Activated CD8-positive, alpha-beta T cell treated with anti-CD3 and anti-CD28 coated beads, Interleukin-2, amount 10 ng/mL, durations not matched to agents 7 days and 5 days (primary cell): Measurements from ENCODE around the gene PPP2R2C. TPM values are rescaled to one million over a fixed set of nuclear protein-coding genes. Genes with fewer than 3 reads are reported as not detected.

ENCODE experiments used
- ATAC-seq: fragments of 150-1000 bp; cut with Tn5 transposase; one replicate; pipeline ENCODE4 v1.10.0; 2021; ENCODE audit warnings: moderate library complexity
- CTCF ChIA-PET: fragments of 350-600 bp; sonication (Branson Sonifier 250); formaldehyde crosslinking; loops from one replicate; lab custom pipeline; 2021; ENCODE audit warnings: antibody characterized with exemption; lab: Charles Lee
- POLR2A ChIA-PET: fragments of 350-600 bp; sonication (Branson Sonifier 250); formaldehyde crosslinking; loops from one replicate; lab custom pipeline; 2021; ENCODE audit warnings: antibody characterized with exemption; lab: Charles Lee
- DNase-seq: peaks from one replicate; pipeline ENCODE4 v3.0.0-alpha.2; 2020
- H3K27ac Mint-ChIP-seq: one replicate; pipeline ENCODE4 v1.8.0; 2021; ENCODE audit warnings: mild to moderate bottlenecking, mixed read lengths
- H3K27me3 Mint-ChIP-seq: one replicate; pipeline ENCODE4 v1.8.0; 2021; ENCODE audit warnings: low read depth, mixed read lengths
- H3K36me3 Mint-ChIP-seq: one replicate; pipeline ENCODE4 v1.8.0; 2021; ENCODE audit warnings: low read depth, mixed read lengths
- H3K4me1 Mint-ChIP-seq: one replicate; pipeline ENCODE4 v1.8.0; 2021; ENCODE audit warnings: low read depth, mixed read lengths
- H3K4me3 Mint-ChIP-seq: one replicate; pipeline ENCODE4 v1.8.0; 2021; ENCODE audit warnings: mild to moderate bottlenecking, mixed read lengths
- H3K9me3 Mint-ChIP-seq: one replicate; pipeline ENCODE4 v1.8.0; 2022; ENCODE audit warnings: mixed read lengths; ENCODE audit not compliant: insufficient read depth
- total RNA-seq, 2 experiments: library from RNA; stranded (reverse); gene quantifications; one replicate each; pipeline ENCODE4 v1.2.3, GENCODE V29; 2021

Gene PPP2R2C
- total RNA-seq, 2 experiments from 2014 or later: not detected

DNA sequence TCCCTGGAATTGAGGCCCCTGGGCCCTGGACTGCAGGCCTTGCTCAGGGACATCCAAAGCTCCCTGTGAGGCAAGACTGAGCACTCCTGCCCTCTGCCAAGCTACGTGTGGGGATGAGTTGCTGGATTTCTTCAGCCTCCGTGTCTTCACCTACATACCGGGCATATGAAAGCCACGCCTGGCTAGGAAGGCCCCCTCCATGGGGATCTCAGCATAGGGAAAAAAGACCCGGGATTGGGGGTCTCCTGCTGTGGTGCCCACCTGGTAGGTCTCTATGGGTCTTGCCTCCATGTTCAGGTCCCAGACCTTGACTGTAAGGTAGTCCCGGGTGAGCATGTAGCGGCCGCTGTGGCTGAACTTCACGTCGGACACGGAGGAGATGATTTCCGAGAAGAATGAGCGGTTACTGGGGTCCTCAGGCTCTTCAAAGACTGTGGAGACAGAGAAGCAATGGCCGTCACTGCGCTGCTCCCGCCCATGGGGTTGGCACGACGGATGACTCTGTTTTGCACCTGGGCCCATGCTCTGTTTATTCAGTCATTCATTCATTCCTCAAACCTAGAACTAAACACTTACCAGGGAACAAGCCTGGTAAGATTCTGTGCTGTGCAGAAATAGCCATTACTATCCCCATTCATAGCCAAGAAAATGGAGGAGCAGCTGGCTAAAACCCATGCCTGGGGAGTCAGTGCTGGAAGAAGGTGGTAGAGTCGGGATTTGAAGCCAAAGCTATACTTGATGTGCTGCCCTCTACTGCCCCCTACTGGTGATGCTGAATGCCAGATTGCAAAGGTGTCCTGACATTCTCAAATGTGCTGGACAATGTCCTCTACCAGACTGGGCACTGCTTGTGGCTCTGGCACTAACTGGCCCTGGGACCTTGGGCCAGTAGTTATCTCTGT lies 138.9 kb downstream of the PPP2R2C start:
- Mint-ChIP-seq H3K4me1 (peaks cover 16% of the 10 kb centered on the region), H3K9me3 (peaks cover 4% of the 10 kb centered on the region), H3K36me3 (no peaks in the 10 kb centered on the region), H3K27me3 (peaks cover 18% of the 10 kb centered on the region), H3K27ac (no peak overlapping the region), H3K4me3 (no peak overlapping the region)
- CTCF ChIA-PET: interaction anchor here (0.7 to 15.4 kb wide), 6 partner anchors 18 to 82 kb away, joined by 3 to 226 read pairs (median 10); partner anchors contain the start of gene WFS1
- POLR2A ChIA-PET: no interaction called here
- DNase-seq: peak; percentile 35
- ATAC-seq: no peak

GRCh38 chr4:6332669-6333050 lies 139.8 kb downstream of the PPP2R2C start:
- ATAC-seq (no peak), DNase-seq (no peak)
- ChIA-PET CTCF (interaction anchor here (1.0 to 15.4 kb wide), 12 partner anchors 9 to 335 kb away, joined by 3 to 226 read pairs (median 6); partner anchors contain the start of gene WFS1), POLR2A (no interaction called here)
- Mint-ChIP-seq H3K36me3 (no peaks in the 10 kb centered on the region), H3K27me3 (peaks cover 14% of the 10 kb centered on the region), H3K9me3 (peaks cover 4% of the 10 kb centered on the region), H3K4me3 (no peak overlapping the region), H3K27ac (no peak overlapping the region), H3K4me1 (peaks cover 7% of the 10 kb centered on the region)

DNA sequence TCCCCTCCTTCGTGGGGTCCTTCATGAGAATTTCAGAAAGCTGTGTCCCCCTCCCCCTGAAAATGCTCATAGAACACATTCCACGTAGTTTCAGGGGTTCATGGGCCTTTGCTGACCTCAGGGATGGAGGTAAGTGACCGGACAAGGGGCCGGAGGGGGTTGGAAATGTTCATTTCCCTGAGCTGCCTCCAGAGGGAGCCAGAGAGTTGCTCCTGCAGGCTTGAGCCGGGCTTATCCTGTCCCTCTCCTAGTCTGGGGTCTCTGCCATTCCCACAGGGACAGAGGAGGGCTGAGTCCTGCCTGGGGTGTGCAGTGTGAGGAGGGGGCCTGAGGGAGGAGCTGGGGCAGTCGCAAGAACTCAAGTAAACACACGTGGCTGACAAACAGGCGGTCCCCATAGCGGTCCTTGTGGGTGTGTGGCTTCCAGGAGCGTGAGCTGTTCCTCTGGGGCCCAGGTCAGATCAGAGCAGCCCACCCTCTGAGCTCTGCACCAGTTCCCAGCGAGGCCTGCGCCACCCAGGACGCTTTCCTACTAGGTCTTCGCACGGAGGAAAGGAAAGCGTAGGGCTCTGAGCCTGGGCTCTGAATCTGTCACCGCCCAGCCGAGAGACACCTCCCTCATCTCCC lies 140.3 kb downstream of the PPP2R2C start:
- ChIA-PET POLR2A (no interaction called here), CTCF (interaction anchor here (1.0 to 15.4 kb wide), 16 partner anchors 9 to 335 kb away, joined by 3 to 226 read pairs (median 4); partner anchors contain the start of gene WFS1)
- H3K4me3 Mint-ChIP-seq: no peak overlapping the region
- peaks cover 11% of the 10 kb centered on the region for H3K27me3 Mint-ChIP-seq
- DNase-seq (peak; percentile 28), ATAC-seq (no peak)
- H3K9me3 Mint-ChIP-seq: peaks cover 4% of the 10 kb centered on the region
- H3K36me3 Mint-ChIP-seq: no peaks in the 10 kb centered on the region
- no peak overlapping the region for H3K27ac Mint-ChIP-seq
- H3K4me1 Mint-ChIP-seq: peaks cover 2% of the 10 kb centered on the region

GRCh38 chr4:6331468-6331867 lies 140.9 kb downstream of the PPP2R2C start:
- H3K9me3 Mint-ChIP-seq: peaks cover 4% of the 10 kb centered on the region
- no peak overlapping the region for H3K27ac Mint-ChIP-seq
- H3K4me1 Mint-ChIP-seq: no peaks in the 10 kb centered on the region
- no peak for ATAC-seq
- ChIA-PET POLR2A (no interaction called here), CTCF (interaction anchor here (0.8 to 15.4 kb wide), 18 partner anchors 8 to 354 kb away, joined by 3 to 226 read pairs (median 4); partner anchors contain the start of gene WFS1)
- H3K36me3 Mint-ChIP-seq: no peaks in the 10 kb centered on the region
- DNase-seq: no peak
- H3K4me3 Mint-ChIP-seq: no peak overlapping the region
- peaks cover 9% of the 10 kb centered on the region for H3K27me3 Mint-ChIP-seq

- Mint-ChIP-seq H3K27ac (no peak overlapping the region), H3K9me3 (peaks cover 4% of the 10 kb centered on the region), H3K4me3 (no peak overlapping the region), H3K4me1 (no peaks in the 10 kb centered on the region), H3K36me3 (no peaks in the 10 kb centered on the region), H3K27me3 (peaks cover 12% of the 10 kb centered on the region)
- ChIA-PET CTCF (interaction anchor here (0.8 to 15.4 kb wide), 18 partner anchors 11 to 354 kb away, joined by 3 to 226 read pairs (median 4); partner anchors contain the start of gene WFS1), POLR2A (no interaction called here)
- ATAC-seq (no peak), DNase-seq (peak; percentile 42)
These were observed 141.4 kb downstream of the PPP2R2C start for GRCh38 chr4:6331018-6331417.

GRCh38 chr4:6330384-6330767 lies 142.0 kb downstream of the PPP2R2C start:
- Mint-ChIP-seq H3K27me3 (peaks cover 15% of the 10 kb centered on the region), H3K36me3 (no peaks in the 10 kb centered on the region), H3K4me1 (no peaks in the 10 kb centered on the region), H3K4me3 (no peak overlapping the region), H3K27ac (no peak overlapping the region), H3K9me3 (peaks cover 4% of the 10 kb centered on the region)
- ChIA-PET POLR2A (no interaction called here), CTCF (interaction anchor here (1.1 to 15.4 kb wide), 13 partner anchors 8 to 353 kb away, joined by 3 to 226 read pairs (median 7); partner anchors contain the start of gene WFS1)
- no peak for DNase-seq
- ATAC-seq: no peak

- ATAC-seq (no peak), DNase-seq (no peak)
- ChIA-PET CTCF (interaction anchor here (1.1 to 15.4 kb wide), 9 partner anchors 9 to 332 kb away, joined by 3 to 226 read pairs (median 10); partner anchors contain the start of gene WFS1), POLR2A (no interaction called here)
- peaks cover 4% of the 10 kb centered on the region for H3K9me3 Mint-ChIP-seq
- H3K4me1 Mint-ChIP-seq: peaks cover 4% of the 10 kb centered on the region
- no peak overlapping the region for H3K4me3 Mint-ChIP-seq
- H3K27ac Mint-ChIP-seq: no peak overlapping the region
- H3K27me3 Mint-ChIP-seq: peaks cover 14% of the 10 kb centered on the region
- H3K36me3 Mint-ChIP-seq: no peaks in the 10 kb centered on the region
These were observed 142.7 kb downstream of the PPP2R2C start for GRCh38 chr4:6329478-6330383.

- no peak for DNase-seq
- ChIA-PET POLR2A (interaction anchor here (0.7 kb wide), 1 partner anchor 331 kb away, joined by 3 read pairs; no protein-coding TSS in a partner anchor), CTCF (interaction anchor here (1.4 to 15.4 kb wide), 5 partner anchors 64 to 310 kb away, joined by 4 to 226 read pairs (median 9); partner anchors contain the start of gene C4orf50)
- ATAC-seq: no peak
- H3K27ac Mint-ChIP-seq: no peak overlapping the region
- H3K27me3 Mint-ChIP-seq: peaks cover 17% of the 10 kb centered on the region
- H3K4me3 Mint-ChIP-seq: no peak overlapping the region
- H3K36me3 Mint-ChIP-seq: no peaks in the 10 kb centered on the region
- H3K9me3 Mint-ChIP-seq: no peaks in the 10 kb centered on the region
- peaks cover 10% of the 10 kb centered on the region for H3K4me1 Mint-ChIP-seq
These were observed 143.9 kb downstream of the PPP2R2C start for GRCh38 chr4:6328526-6328925.

DNA sequence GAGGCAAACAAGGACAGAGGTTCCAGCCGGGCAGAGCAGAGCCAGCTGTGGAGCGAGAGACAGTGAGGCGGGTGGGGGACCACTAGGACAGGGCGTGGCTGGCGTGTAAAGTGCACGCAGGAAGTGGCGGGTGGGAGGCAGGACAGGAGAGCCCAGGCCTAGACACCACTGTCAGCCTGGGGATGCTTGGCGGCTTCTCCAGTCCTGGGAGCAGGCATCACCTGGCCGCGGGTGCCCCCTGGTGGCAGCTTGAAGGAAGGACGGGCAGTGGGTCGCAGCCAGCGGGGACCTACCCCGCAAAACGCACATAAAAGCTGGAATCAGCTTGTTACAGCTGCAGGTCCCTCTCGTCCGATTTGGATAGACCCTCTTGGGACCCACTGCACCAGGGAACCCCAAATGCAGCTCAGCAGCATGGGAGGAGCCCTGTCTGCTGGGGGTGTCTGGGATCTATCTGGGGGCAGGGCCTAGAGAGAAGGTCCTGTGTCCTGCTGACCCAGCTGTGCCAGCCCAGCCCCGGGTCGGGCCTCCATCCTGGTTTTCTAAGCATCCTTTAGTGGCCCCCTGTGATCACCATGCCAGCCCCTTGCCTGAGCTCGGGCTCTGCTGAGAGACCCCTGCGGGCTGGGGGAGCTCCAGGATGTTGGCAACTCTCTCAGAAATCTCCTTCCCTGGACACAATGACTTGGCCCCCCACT lies 145.0 kb downstream of the PPP2R2C start:
- ChIA-PET POLR2A (interaction anchor here (0.6 to 1.2 kb wide), 2 partner anchors 76 to 1923 kb away, joined by 3 to 5 read pairs; no protein-coding TSS in a partner anchor), CTCF (interaction anchor here (0.6 to 15.4 kb wide), 24 partner anchors 11 to 329 kb away, joined by 3 to 226 read pairs (median 4); partner anchors contain the start of genes C4orf50 and WFS1)
- ATAC-seq (peak; percentile 84), DNase-seq (peak; percentile 85)
- peaks cover 20% of the 10 kb centered on the region for H3K4me1 Mint-ChIP-seq
- no peaks in the 10 kb centered on the region for H3K36me3 Mint-ChIP-seq
- H3K4me3 Mint-ChIP-seq: no peak overlapping the region
- no peaks in the 10 kb centered on the region for H3K9me3 Mint-ChIP-seq
- no peak overlapping the region for H3K27ac Mint-ChIP-seq
- peaks cover 17% of the 10 kb centered on the region for H3K27me3 Mint-ChIP-seq

- ATAC-seq: no peak
- H3K4me1 Mint-ChIP-seq: peaks cover 22% of the 10 kb centered on the region
- no peak overlapping the region for H3K4me3 Mint-ChIP-seq
- H3K27me3 Mint-ChIP-seq: peaks cover 17% of the 10 kb centered on the region
- no peak for DNase-seq
- no peaks in the 10 kb centered on the region for H3K36me3 Mint-ChIP-seq
- CTCF ChIA-PET: interaction anchor here (1.0 to 15.4 kb wide), 10 partner anchors 12 to 328 kb away, joined by 3 to 226 read pairs (median 8); partner anchors contain the start of gene WFS1
- no peak overlapping the region for H3K27ac Mint-ChIP-seq
- POLR2A ChIA-PET: interaction anchor here (1.2 kb wide), 1 partner anchor 76 kb away, joined by 5 read pairs; no protein-coding TSS in a partner anchor
- no peaks in the 10 kb centered on the region for H3K9me3 Mint-ChIP-seq
These were observed 145.9 kb downstream of the PPP2R2C start for GRCh38 chr4:6326312-6327060.
